Mucosa of rectum (tissue), 2 donors: ENCODE measurements around the gene GOLT1B.

Experiments
- H3K27ac ChIP-seq, 2 donors: one replicate each; pipeline ENCODE4 v1.7.0; 2013; ENCODE audit warnings: inconsistent platforms in 2 of 2, low read depth in 2 of 2, low read length in 2 of 2
- H3K27me3 ChIP-seq, 2 donors: one replicate each; pipeline ENCODE4 v1.7.0; 2013; ENCODE audit warnings: low read length in 2 of 2; ENCODE audit not compliant: control insufficient read depth in 2 of 2, insufficient read depth in 2 of 2
- H3K36me3 ChIP-seq, 2 donors: one replicate each; pipeline ENCODE4 v1.7.0; 2013; ENCODE audit warnings: low read length in 2 of 2; ENCODE audit not compliant: control insufficient read depth in 2 of 2, insufficient read depth in 2 of 2
- H3K4me1 ChIP-seq, 2 donors: one replicate each; pipeline ENCODE4 v1.7.0; 2013; ENCODE audit warnings: low read length in 2 of 2, mild to moderate bottlenecking in 1 of 2; ENCODE audit not compliant: control insufficient read depth in 2 of 2, insufficient read depth in 2 of 2
- H3K4me3 ChIP-seq, 2 donors: one replicate each; pipeline ENCODE4 v1.7.0; 2013; ENCODE audit warnings: low read length in 2 of 2
- H3K9ac ChIP-seq, 2 donors: one replicate each; pipeline ENCODE4 v1.7.0; 2013; ENCODE audit warnings: low read length in 2 of 2, low read depth in 1 of 2, mild to moderate bottlenecking in 1 of 2
- H3K9me3 ChIP-seq, 2 donors: one replicate each; pipeline ENCODE4 v1.7.0; 2013; ENCODE audit warnings: low read length in 2 of 2; ENCODE audit not compliant: control insufficient read depth in 2 of 2
- donor health status: healthy.
- donor health status: Normal muscosa, but diverticular disease.

GOLT1B gene

GRCh38 chr12:21539797-21540196, 38.2 kb downstream of the GOLT1B start:
- Histone ChIP-seq H3K27ac (no peak overlapping the region), H3K4me1 (no peaks in the 10 kb centered on the region), H3K27me3 (no peaks in the 10 kb centered on the region)

GRCh38 chr12:21541773-21542172, 40.2 kb downstream of the GOLT1B start:
- Histone ChIP-seq H3K9ac (no peak overlapping the region), H3K4me1 (no peaks in the 10 kb centered on the region), H3K9me3 (no peaks in the 10 kb centered on the region)

More at GRCh38 chr12:21539797-21540196, 38.2 kb downstream of the GOLT1B start:
- no peaks in the 10 kb centered on the region for H3K36me3 ChIP-seq
- H3K4me3 ChIP-seq, result no peak overlapping the region
- no peaks in the 10 kb centered on the region for H3K9me3 ChIP-seq
- no peak overlapping the region for H3K9ac ChIP-seq

GRCh38 chr12:21542403-21542802, 40.8 kb downstream of the GOLT1B start:
- Histone ChIP-seq H3K9ac (no peak overlapping the region), H3K4me1 (no peaks in the 10 kb centered on the region), H3K9me3 (no peaks in the 10 kb centered on the region), H3K27ac (no peak overlapping the region), H3K4me3 (no peak overlapping the region), H3K27me3 (no peaks in the 10 kb centered on the region), H3K36me3 (no peaks in the 10 kb centered on the region)

More at GRCh38 chr12:21541773-21542172, 40.2 kb downstream of the GOLT1B start:
- H3K27me3 ChIP-seq, result no peaks in the 10 kb centered on the region
- H3K36me3 ChIP-seq, result no peaks in the 10 kb centered on the region
- H3K4me3 ChIP-seq, result no peak overlapping the region
- H3K27ac ChIP-seq, result no peak overlapping the region

- Histone ChIP-seq H3K9ac (no peak overlapping the region), H3K27me3 (no peaks in the 10 kb centered on the region), H3K9me3 (no peaks in the 10 kb centered on the region), H3K4me1 (no peaks in the 10 kb centered on the region), H3K36me3 (no peaks in the 10 kb centered on the region), H3K4me3 (no peak overlapping the region), H3K27ac (no peak overlapping the region)
These were observed 41.6 kb downstream of the GOLT1B start for GRCh38 chr12:21543151-21543550.

- no peaks in the 10 kb centered on the region for H3K4me1 ChIP-seq
- no peaks in the 10 kb centered on the region for H3K27me3 ChIP-seq
- no peak overlapping the region for H3K9ac ChIP-seq
- H3K36me3 ChIP-seq, result no peaks in the 10 kb centered on the region
- H3K4me3 ChIP-seq, result no peak overlapping the region
- no peak overlapping the region for H3K27ac ChIP-seq
- H3K9me3 ChIP-seq, result no peaks in the 10 kb centered on the region
These were observed 44.0 kb downstream of the GOLT1B start for GRCh38 chr12:21545557-21545956.

- H3K27ac ChIP-seq, result no peak overlapping the region
- no peaks in the 10 kb centered on the region for H3K4me1 ChIP-seq
- H3K4me3 ChIP-seq, result no peak overlapping the region
- H3K9me3 ChIP-seq, result no peaks in the 10 kb centered on the region
- no peak overlapping the region for H3K9ac ChIP-seq
- H3K27me3 ChIP-seq, result no peaks in the 10 kb centered on the region
- no peaks in the 10 kb centered on the region for H3K36me3 ChIP-seq
These were observed 45.1 kb downstream of the GOLT1B start for GRCh38 chr12:21546716-21547115.

- H3K9ac ChIP-seq, result no peak overlapping the region
- H3K9me3 ChIP-seq, result no peaks in the 10 kb centered on the region
- H3K4me3 ChIP-seq, result no peak overlapping the region
- H3K36me3 ChIP-seq, result no peaks in the 10 kb centered on the region
- no peaks in the 10 kb centered on the region for H3K4me1 ChIP-seq
- H3K27ac ChIP-seq, result no peak overlapping the region
- no peaks in the 10 kb centered on the region for H3K27me3 ChIP-seq
These were observed 45.8 kb downstream of the GOLT1B start for GRCh38 chr12:21547437-21547836.

- no peak overlapping the region for H3K27ac ChIP-seq
- no peak overlapping the region for H3K9ac ChIP-seq
These were observed 50.4 kb downstream of the GOLT1B start for GRCh38 chr12:21551841-21552465.

GRCh38 chr12:21552635-21553328, 51.2 kb downstream of the GOLT1B start:
- no peaks in the 10 kb centered on the region for H3K27me3 ChIP-seq
- no peak overlapping the region for H3K27ac ChIP-seq
- no peaks in the 10 kb centered on the region for H3K9me3 ChIP-seq
- no peak overlapping the region for H3K9ac ChIP-seq
- H3K4me1 ChIP-seq, result no peaks in the 10 kb centered on the region
- H3K36me3 ChIP-seq, result no peaks in the 10 kb centered on the region
- H3K4me3 ChIP-seq, result no peak overlapping the region

More at GRCh38 chr12:21551841-21552465, 50.4 kb downstream of the GOLT1B start:
- Histone ChIP-seq H3K9me3 (no peaks in the 10 kb centered on the region), H3K4me3 (no peak overlapping the region), H3K27me3 (no peaks in the 10 kb centered on the region), H3K36me3 (no peaks in the 10 kb centered on the region), H3K4me1 (no peaks in the 10 kb centered on the region)

- no peaks in the 10 kb centered on the region for H3K36me3 ChIP-seq
- H3K27ac ChIP-seq, result no peak overlapping the region
- no peaks in the 10 kb centered on the region for H3K4me1 ChIP-seq
These were observed 51.7 kb downstream of the GOLT1B start for GRCh38 chr12:21553329-21553675.

More at GRCh38 chr12:21553329-21553675, 51.7 kb downstream of the GOLT1B start:
- Histone ChIP-seq H3K9ac (no peak overlapping the region), H3K27me3 (no peaks in the 10 kb centered on the region), H3K9me3 (no peaks in the 10 kb centered on the region), H3K4me3 (no peak overlapping the region)
